GM21723 (cell line): ENCODE measurements around the gene TUBGCP3.
"Not testable (repeated sequence)": the region's sequence is repeated elsewhere in the genome, so short reads cannot be mapped to it uniquely, and the experiment has no call there.

ENCODE experiments used
- ATAC-seq: cut with Tn5 transposase; IDR thresholded peaks from one replicate; pipeline ENCODE4 v1.9.1; 2021; ENCODE audit warnings: mild to moderate bottlenecking, moderate library complexity; ENCODE audit not compliant: unreplicated experiment

The TUBGCP3 gene

DNA sequence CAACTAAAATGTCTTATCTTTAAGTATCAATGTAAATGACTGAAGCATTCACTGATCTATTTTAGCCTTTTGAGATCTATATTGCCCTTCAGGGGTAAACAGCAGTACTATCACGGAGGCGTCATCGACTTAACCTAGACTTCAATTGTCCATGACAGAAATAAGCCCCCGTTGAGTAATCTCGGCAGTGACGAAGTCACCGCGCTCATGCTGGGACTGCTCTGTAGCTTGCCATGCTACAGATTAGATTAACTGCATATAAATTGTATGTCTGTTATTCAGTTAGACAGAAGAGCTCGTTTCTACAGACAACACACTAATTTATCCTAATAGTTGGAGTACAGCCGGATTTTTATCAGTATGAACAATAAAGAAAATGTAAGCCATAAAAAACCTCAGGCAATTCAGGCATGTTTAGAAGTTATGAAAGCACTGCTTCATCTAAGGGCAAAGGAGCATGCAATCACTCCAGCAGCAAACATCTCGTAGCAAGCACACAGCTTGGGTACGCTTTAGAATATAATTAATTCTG, 56.6 kb downstream of the TUBGCP3 start:
- no peak for ATAC-seq

GRCh38 chr13:112530861-112531260, 57.1 kb downstream of the TUBGCP3 start:
- ATAC-seq: no peak

DNA sequence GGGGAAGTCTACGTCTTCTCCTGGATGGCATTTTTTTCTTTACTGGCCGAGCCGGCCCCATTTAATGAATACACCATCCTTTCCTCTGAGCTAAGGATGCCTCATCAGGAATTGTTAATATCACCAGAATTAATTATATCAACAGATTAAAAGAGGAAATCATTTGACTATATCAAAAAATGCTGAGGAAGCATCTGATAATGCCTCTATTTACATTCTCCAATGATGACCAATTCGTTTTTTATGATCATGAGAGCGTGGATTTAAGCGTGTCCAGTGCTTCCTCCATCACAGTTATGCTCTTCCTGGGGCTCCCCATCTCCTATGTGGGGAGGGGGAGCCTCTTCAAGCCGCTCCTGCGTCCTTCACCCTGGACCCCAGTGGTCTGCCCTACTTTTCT, 58.7 kb downstream of the TUBGCP3 start:
- ATAC-seq: no peak

DNA sequence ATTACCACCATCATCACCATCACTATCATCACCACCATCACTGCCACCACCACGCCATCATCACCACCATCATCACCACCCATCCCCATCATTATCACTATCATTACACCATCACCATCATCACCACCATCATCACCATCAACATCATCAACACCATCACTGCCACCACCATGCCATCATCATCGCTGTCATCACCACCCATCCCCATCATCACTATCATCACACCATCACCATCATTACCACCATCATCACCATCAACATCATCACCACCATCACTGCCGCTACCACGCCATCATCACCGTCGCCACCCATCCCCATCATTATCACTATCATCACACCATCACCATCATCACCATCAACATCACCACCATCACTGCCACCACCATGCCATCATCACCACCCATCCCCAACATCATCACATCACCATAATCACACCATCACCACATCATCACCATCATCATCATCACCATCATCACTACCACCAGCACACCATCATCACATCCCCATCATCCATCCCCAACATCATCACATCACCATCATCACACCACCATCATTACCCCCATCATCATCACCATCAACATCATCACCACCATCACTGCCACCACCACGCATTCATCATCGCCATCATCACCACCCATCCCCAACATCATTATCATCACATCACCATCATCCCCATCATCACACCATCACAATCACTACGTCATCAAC, 61.7 kb downstream of the TUBGCP3 start:
- ATAC-seq: no peak

GRCh38 chr13:112525356-112525945, 62.5 kb downstream of the TUBGCP3 start:
- ATAC-seq: no peak

DNA sequence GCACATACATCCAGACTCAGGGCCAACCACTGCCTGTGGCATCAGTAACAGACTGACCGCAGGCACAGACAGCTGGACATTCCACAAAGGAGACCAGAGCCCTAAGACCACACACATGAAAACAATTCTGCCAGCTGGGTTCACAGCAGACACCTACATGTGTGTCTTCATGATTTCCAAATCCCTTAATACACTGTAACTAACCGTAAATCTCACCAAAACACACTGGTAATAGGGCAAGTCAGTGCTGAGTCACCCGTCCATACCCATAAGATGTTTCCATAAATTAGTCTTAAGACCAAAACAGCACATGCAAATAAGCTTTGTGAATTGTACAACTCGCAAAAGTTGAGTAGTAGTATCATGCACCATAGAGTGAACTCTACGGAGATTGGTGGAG, 65.4 kb downstream of the TUBGCP3 start:
- no peak for ATAC-seq

GRCh38 chr13:112521073-112521685, 66.8 kb downstream of the TUBGCP3 start:
- no peak for ATAC-seq

DNA sequence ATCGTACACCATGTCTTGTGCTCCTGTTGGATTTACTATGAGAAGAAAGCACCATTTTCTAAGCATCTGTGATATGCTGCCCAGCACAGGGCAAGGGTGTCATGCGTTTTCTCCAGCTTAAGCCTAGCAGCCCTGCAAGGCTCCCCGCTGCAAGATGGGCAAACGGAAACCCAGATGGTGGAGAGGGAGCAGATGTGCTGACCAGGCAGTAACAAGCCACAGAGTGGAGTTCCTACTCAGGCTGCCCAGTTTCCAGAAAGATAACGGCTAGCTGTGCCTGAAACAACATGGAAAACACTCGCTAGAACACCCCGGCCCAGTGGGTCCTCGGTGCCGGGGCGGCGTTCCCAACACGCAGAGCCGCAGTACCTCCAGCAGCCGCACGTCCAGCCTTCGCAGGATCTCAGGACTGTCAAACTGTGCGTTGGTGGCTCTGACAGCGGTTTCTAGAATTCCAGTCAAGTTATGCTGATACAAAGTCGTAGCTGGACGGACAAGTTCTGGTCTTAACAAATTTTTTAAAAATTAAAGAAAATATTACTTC, 68.4 kb downstream of the TUBGCP3 start:
- no peak for ATAC-seq

DNA sequence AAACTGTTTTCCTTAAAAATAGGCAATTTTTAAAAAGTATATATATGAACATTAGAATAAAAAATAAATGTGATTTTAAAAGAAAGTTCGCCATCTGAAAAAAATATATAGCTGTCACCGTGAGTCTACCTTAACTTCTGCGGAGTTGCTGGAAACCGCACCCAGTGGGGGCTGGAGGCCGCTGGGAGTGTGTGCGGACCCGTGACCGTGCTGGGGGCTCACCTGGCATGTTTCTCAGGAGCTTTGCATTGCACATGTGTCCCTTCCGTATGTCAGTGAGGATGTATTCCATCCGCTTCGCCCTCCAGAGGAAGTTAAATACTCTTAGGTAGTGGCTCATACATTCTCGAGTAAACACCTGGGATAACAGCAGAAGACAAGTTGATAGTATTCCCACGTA, 71.7 kb downstream of the TUBGCP3 start:
- no peak for ATAC-seq

GRCh38 chr13:112513761-112514160, 74.2 kb downstream of the TUBGCP3 start:
- ATAC-seq: no peak

DNA sequence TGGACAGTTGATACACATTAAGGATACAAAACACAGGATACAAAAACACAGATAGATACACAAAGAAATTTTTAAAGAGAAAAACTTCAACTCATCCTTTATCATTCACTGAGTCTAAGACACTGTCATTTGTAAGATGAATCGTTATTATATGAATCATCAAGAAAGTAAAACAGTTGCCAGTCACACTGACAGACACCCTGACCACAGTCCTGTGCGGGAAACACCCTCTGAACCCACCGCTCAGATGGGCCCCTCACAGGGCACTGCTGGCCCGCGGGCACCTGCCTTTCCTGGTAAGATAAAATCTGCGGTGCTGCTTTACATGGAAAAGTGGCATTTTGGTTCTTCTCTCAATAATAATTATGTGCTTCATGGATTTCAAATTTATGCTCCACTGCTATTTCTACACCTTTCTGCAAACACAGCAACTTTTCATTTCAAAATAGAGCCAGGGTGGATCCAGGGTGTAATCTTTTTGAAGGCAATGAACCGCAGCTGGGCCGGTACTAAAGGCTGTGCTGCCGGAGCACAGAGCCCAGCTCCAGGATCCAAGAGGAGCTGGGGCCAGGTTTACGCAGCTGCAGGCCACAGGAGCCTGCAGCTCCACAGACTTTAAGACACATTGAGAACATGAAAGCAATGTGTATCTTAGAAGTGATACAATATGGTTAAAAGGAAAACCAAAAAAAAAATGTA, 76.8 kb downstream of the TUBGCP3 start:
- ATAC-seq: no peak

DNA sequence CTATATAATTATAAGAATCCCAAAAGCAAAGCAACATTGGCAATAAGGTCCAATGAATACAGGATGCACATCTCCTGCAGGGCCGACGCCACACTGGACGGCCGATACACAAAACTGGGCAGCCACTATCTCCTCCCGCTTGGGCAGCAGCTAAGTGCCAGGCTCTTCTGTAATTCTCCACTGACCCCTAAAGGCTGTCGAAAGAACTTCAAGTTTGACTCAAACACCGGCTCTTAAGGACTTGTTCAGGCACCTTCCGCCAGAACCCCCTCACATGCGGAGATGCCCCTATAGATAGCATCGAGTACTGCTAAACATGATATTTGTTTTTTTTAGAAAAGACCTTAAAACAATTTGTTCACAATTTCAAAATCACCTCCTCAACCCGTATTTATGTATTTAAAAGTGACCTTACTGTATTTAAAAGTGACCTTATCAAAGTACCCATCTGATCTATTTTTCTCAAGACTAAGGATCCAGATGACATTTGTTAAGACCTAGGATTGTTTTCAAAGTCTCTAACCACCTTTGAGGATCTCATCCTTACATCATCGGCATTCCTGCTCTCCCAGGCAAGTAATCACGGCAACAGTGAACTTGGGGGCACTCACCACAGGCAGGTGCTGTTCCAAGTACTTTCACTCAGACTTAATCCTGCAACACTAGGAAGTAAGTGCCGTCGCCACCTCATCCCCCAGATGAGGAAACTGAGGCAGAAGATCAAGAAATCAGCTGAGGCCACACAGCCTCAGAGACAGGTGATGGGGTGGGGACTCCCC, 77.8 kb downstream of the TUBGCP3 start:
- ATAC-seq: no peak

DNA sequence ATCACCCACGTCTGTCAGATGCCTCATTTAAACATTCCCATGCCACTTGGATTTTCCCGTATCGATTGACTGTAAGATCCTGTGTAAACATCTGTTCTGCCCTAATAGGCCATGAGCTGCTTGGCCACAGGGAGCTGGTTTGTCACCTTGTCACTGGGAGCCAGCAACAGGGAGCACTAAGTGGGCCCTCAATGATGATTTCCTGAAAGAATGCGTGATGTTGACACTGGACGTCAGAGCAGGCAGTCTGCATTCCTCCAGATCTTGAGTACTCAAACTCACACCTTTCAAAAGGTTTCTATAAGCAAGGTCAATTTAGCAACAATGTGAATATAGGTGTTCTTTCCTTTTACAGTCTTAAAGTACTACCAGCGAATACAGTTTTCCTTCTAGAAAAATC, 78.8 kb downstream of the TUBGCP3 start:
- ATAC-seq: no peak

DNA sequence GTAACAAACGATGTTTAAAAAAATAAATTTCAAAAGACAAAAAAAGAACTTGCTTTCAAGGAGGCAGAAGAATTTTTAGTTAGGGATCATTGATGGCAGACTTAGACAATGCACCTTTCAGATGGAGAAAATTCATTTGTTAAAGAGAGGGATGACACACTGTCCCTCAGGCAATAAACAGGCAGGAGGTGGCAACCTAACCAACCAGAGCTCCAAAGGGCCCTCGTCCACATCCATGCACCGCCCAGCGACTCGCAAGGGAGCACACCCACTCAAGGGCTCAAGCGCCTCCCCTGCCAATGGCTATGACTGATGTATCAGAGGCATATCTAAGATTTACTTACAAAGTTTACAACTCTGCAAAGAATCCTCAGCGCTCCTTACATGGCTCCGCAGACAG, 81.9 kb downstream of the TUBGCP3 start:
- ATAC-seq: no peak

GRCh38 chr13:112496166-112496565, 91.8 kb downstream of the TUBGCP3 start:
- no peak for ATAC-seq

DNA sequence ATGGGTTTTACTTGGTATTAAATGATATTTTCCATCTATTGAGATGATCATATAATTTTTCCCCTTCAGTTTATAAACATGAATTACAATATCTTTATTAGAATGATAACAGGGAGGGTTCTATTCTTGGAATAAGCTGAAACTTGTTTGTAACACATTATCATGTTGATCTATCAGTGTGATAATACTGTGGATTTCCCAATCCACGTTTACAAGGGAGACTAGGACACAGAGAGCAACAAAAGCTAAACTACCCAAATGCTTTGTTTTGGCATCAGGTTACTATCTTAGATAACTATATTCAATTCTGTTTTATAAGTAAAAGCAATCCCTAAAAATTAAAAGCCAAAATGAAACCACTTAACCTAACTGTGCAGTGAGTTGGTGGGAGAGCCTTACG, 92.5 kb downstream of the TUBGCP3 start:
- no peak for ATAC-seq

GRCh38 chr13:112489199-112489598, 98.8 kb downstream of the TUBGCP3 start:
- no peak for ATAC-seq

DNA sequence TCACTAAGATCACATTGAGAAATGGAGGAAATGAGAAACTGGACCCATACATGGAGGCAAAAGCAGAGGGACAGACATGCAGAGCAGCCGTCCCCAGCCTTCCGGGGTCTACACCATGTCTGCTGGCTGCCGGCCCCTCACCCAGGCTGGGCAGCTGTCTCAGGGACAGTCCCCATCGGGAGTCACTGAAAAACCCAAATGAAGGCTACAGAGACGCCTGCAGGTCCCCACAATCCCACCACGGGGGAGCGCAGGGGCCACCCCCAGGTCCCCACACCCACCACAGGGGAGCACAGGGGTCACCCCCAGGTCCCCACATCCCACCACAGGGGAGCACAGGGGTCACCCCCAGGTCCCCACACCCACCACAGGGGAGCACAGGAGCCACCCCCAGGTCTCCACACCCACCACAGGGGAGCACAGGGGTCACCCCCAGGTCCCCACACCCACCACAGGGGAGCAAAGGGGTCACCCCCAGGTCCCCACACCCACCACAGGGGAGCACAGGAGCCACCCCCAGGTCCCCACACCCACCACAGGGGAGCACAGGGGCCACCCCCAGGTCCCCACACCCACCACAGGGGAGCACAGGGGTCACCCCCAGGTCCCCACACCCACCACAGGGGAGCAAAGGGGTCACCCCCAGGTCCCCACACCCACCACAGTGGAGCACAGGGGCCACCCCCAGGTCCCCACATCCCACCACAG, 99.5 kb downstream of the TUBGCP3 start:
- not testable (repeated sequence) for ATAC-seq

DNA sequence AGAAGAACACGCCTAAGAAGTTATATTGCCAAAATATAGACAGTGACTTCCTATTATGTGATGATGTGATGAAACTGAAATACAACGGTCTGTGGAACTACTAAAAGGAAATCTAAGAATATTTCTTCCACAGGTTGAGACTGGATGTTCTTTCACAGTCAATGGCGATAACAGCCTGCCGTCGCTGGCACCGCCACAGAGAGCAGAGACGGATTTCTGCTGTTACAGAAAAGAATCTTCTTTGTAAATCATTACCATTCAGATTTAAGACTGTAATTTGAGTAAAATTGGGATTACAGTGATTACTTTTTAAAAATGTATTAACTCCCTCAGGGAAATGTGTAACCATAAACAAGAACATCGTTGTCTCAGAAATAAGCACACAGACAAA, 100.8 kb downstream of the TUBGCP3 start:
- ATAC-seq: no peak
